Lower lobe of right lung (tissue), 2 donors: ENCODE measurements around the gene GRAMD2A. TPM values are rescaled to one million over a fixed set of nuclear protein-coding genes. Genes with fewer than 3 reads are reported as not detected.

Experiments used
- ATAC-seq, 2 donors: fragments of 200-7000 bp; cut with Tn5 transposase; one replicate each; pipeline ENCODE4 v1.9.1; 2020 to 2022; ENCODE audit warnings: mild to moderate bottlenecking in 2 of 2, moderate library complexity in 2 of 2
- DNase-seq: peaks from one replicate; pipeline ENCODE4 v3.0.0-alpha.2; 2020
- H3K27ac ChIP-seq: fragments of 200-600 bp; one replicate; pipeline ENCODE4 v1.8.0; 2022
- H3K27me3 ChIP-seq: fragments of 200-600 bp; one replicate; pipeline ENCODE4 v1.8.0; 2022; ENCODE audit warnings: low read depth
- H3K36me3 ChIP-seq: fragments of 200-600 bp; one replicate; pipeline ENCODE4 v1.8.0; 2022; ENCODE audit warnings: mild to moderate bottlenecking
- H3K4me1 ChIP-seq: fragments of 200-600 bp; one replicate; pipeline ENCODE4 v1.8.0; 2022
- H3K4me3 ChIP-seq: fragments of 200-600 bp; one replicate; pipeline ENCODE4 v1.8.0; 2022; ENCODE audit warnings: mild to moderate bottlenecking
- H3K9me3 ChIP-seq: fragments of 200-600 bp; one replicate; pipeline ENCODE4 v1.8.0; 2022
- CTCF ChIP-seq: fragments of 200-600 bp; IDR thresholded peaks from one replicate; pipeline ENCODE4 v1.8.0; 2022; ENCODE audit warnings: antibody characterized with exemption, mild to moderate bottlenecking
- intact Hi-C: fragments of 100-400 bp; cut with DNase I; formaldehyde crosslinking; loops from one replicate; pipeline ENCODE4 v1.11.0; 2022
- total RNA-seq: library from RNA; stranded (reverse); fragmentation: NEBNext Ultra II Directional; extraction: Animal tissue kit (Norgen Biotek cat#: 25700); gene quantifications from one replicate; pipeline ENCODE4 v1.2.1, GENCODE V29; 2021
- donor health status: DM: no; HTN: yes; CAD: no; lungs with severe emphysema.

Gene GRAMD2A
- total RNA-seq, 1 donor from 2014 or later: 29.3 TPM

DNA sequence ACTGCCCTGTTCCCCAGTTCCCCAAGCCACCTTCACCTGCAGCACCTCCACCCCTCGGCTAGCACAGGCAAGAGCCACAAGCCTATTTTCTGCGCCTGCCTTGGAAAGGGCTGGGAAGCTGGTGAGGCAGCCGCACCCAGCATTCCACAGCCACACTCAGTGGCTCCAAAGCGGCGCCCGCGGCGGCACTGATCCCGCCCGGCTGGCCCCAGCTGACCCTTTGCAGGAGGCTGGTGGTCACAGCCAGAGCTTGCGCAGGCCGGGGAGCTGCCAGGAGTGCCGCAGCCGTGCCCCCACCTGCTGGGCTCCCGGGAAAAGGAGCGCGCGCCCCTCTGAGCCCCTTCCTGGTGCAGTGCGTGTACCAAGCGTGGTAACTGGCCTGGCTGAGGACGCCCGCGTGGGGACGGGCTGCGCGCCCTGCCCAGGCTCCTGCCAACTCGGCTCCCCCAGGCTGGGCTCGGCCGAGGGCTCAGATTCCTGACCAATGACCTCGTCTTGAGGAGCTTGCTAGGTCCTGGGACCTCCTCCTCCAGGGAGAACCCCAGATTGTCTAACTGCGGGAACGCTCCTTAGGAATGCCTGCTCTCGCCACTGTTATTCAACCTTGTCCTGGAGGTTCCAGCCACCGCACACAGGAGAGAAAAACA is 13.3 kb downstream of the GRAMD2A start:
- peak overlapping the region; percentile 32 for H3K4me3 ChIP-seq
- H3K36me3 ChIP-seq: no peaks in the 10 kb centered on the region
- peaks cover 11% of the 10 kb centered on the region for H3K27me3 ChIP-seq
- ATAC-seq (peak; percentile 95 to 97), DNase-seq (peak; percentile 87)
- intact Hi-C loops: no loop called here
- H3K4me1 ChIP-seq: peaks cover 38% of the 10 kb centered on the region
- H3K27ac ChIP-seq: peak overlapping the region; percentile 86
- TF ChIP-seq CTCF: no peak
- no peaks in the 10 kb centered on the region for H3K9me3 ChIP-seq

GRCh38 chr15:72183781-72184164 is 13.8 kb downstream of the GRAMD2A start:
- no peak for TF ChIP-seq CTCF
- Histone ChIP-seq H3K36me3 (no peaks in the 10 kb centered on the region), H3K27ac (peak overlapping the region; percentile 86), H3K27me3 (peaks cover 11% of the 10 kb centered on the region), H3K9me3 (no peaks in the 10 kb centered on the region), H3K4me3 (peak overlapping the region; percentile 32), H3K4me1 (peaks cover 39% of the 10 kb centered on the region)
- intact Hi-C loops: no loop called here
- ATAC-seq (peak; percentile 1 to 2), DNase-seq (no peak)

DNA sequence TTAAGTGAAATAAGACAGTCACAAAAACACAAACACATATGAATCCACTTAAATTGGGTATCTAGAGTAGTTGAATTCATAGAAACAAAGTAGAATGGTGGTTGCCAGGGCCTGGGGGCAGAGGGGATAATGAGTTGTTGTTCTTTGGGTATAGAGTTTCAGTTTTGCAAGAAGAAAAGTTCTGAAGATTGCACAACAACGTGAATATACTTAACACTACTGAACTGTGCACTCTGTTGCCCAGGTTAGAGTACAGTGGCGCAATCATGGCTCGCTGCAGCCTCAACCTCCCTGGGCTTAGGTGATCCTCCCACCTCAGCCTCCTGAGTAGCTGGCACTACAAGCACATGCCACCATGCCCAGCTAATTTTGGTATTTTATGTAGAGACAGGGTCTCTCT is 14.9 kb downstream of the GRAMD2A start:
- peaks cover 39% of the 10 kb centered on the region for H3K4me1 ChIP-seq
- peak overlapping the region; percentile 86 for H3K27ac ChIP-seq
- H3K9me3 ChIP-seq: no peaks in the 10 kb centered on the region
- intact Hi-C loops: no loop called here
- H3K27me3 ChIP-seq: peaks cover 11% of the 10 kb centered on the region
- H3K4me3 ChIP-seq: no peak overlapping the region
- no peak for TF ChIP-seq CTCF
- no peak for DNase-seq
- no peaks in the 10 kb centered on the region for H3K36me3 ChIP-seq
- ATAC-seq: no peak

DNA sequence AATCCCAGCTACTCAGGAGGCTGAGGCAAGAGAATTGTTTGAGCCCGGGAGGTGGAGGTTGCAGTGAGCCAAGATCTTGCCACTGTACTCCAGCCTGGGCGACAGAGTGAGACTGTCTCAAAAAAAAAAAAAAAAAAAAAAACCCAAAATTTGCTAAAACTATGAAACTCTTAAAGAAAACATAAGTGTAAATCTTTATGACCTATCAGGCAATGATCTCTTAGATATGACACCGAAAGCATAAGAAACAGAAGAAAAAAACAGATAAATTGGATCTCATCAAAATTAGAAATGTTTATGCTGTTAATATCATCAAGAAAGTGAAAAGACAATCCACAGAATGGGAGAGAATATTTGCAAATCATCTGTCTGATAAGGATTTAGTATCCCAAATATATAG is 15.3 kb downstream of the GRAMD2A start:
- H3K27me3 ChIP-seq: peaks cover 11% of the 10 kb centered on the region
- DNase-seq (no peak), ATAC-seq (no peak)
- no peaks in the 10 kb centered on the region for H3K9me3 ChIP-seq
- no peak overlapping the region for H3K4me3 ChIP-seq
- no peaks in the 10 kb centered on the region for H3K36me3 ChIP-seq
- peaks cover 39% of the 10 kb centered on the region for H3K4me1 ChIP-seq
- intact Hi-C loops: no loop called here
- no peak overlapping the region for H3K27ac ChIP-seq
- TF ChIP-seq CTCF: no peak

DNA sequence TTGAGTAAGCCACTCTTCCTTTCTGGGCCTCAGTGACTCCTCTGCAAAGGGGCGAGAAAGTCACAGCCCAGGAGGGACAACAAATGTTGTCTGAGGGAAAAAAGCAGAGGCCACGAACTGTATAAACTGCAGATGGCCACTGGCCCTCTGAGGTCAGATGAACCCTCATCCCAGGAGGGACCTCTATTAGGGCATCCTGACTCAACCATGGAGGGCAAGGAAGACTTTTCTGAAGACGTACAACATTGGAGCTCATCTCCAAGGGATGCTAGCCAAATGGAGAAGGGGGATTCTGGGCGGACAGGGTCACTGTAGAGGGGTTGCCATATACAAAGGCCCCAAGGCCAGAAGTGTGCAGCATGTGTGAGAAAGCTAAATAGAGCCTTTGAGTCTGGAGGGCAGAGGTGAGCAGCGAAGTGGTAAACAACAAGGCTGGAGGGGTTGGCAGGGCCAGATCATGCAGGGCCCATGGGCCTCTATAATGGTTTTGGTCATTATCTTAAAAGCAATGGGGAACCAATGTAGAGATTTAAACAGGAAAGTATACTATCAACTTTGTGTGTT is 16.7 kb downstream of the GRAMD2A start:
- TF ChIP-seq CTCF: no peak
- Histone ChIP-seq H3K27me3 (peaks cover 11% of the 10 kb centered on the region), H3K9me3 (no peaks in the 10 kb centered on the region), H3K36me3 (no peaks in the 10 kb centered on the region), H3K4me1 (peaks cover 39% of the 10 kb centered on the region), H3K27ac (peak overlapping the region; percentile 38), H3K4me3 (no peak overlapping the region)
- DNase-seq (no peak), ATAC-seq (no peak)
- intact Hi-C loops: no loop called here
